Osteocyte (in vitro differentiated cells): ENCODE data around the gene GRIN3B. TPM values are rescaled to one million over a fixed set of nuclear protein-coding genes. Genes with fewer than 3 reads are reported as not detected.

Experiments used
- DNase-seq: peaks from one replicate; pipeline ENCODE4 v3.0.0; 2021; ENCODE audit warnings: mixed read lengths; ENCODE audit not compliant: unreplicated experiment; ENCODE audit errors: extremely low spot score
- H3K27ac Mint-ChIP-seq: one replicate; pipeline ENCODE4 v1.8.0; 2021; ENCODE audit warnings: mild to moderate bottlenecking, mixed read lengths; ENCODE audit not compliant: unreplicated experiment
- H3K27me3 Mint-ChIP-seq: one replicate; pipeline ENCODE4 v1.8.0; 2021; ENCODE audit warnings: mixed read lengths; ENCODE audit not compliant: unreplicated experiment
- H3K36me3 Mint-ChIP-seq: one replicate; pipeline ENCODE4 v1.8.0; 2021; ENCODE audit warnings: mixed read lengths; ENCODE audit not compliant: unreplicated experiment
- H3K4me1 Mint-ChIP-seq: one replicate; pipeline ENCODE4 v1.8.0; 2021; ENCODE audit warnings: mixed read lengths; ENCODE audit not compliant: unreplicated experiment
- H3K4me3 Mint-ChIP-seq: one replicate; pipeline ENCODE4 v1.8.0; 2021; ENCODE audit warnings: mild to moderate bottlenecking, moderate library complexity, mixed read lengths; ENCODE audit not compliant: unreplicated experiment
- H3K9me3 Mint-ChIP-seq: one replicate; pipeline ENCODE4 v1.8.0; 2021; ENCODE audit warnings: mixed read lengths; ENCODE audit not compliant: unreplicated experiment
- CTCF ChIP-seq: fragments of 200-600 bp; sonication (generic); IDR thresholded peaks from 2 replicates; pipeline ENCODE4 v1.5.0; 2021; ENCODE audit warnings: antibody characterized with exemption, mild to moderate bottlenecking, moderate library complexity
- total RNA-seq: library from RNA; stranded (reverse); gene quantifications from 2 replicates; pipeline ENCODE4 v1.2.1, GENCODE V29; 2021

Gene GRIN3B
- total RNA-seq, 1 donor from 2014 or later: 0.46 TPM

DNA sequence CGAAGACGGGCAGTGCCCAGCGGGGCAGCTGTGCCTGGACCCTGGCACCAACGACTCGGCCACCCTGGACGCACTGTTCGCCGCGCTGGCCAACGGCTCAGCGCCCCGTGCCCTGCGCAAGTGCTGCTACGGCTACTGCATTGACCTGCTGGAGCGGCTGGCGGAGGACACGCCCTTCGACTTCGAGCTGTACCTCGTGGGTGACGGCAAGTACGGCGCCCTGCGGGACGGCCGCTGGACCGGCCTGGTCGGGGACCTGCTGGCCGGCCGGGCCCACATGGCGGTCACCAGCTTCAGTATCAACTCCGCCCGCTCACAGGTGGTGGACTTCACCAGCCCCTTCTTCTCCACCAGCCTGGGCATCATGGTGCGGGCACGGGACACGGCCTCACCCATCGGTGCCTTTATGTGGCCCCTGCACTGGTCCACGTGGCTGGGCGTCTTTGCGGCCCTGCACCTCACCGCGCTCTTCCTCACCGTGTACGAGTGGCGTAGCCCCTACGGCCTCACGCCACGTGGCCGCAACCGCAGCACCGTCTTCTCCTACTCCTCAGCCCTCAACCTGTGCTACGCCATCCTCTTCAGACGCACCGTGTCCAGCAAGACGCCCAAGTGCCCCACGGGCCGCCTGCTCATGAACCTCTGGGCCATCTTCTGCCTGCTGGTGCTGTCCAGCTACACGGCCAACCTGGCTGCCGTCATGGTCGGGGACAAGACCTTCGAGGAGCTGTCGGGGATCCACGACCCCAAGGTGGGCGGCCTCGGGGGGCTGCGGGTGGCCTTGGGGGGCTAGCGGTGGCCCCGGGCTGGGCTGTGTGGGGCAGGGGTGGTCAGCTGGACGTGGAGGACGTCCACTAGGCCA lies 4.8 kb downstream of the GRIN3B start:
- no peak for DNase-seq
- TF ChIP-seq CTCF: no peak
- Mint-ChIP-seq H3K9me3 (no peaks in the 10 kb centered on the region), H3K4me3 (no peak overlapping the region), H3K36me3 (peaks cover 2% of the 10 kb centered on the region), H3K27ac (no peak overlapping the region), H3K4me1 (peaks cover 2% of the 10 kb centered on the region), H3K27me3 (peaks cover 8% of the 10 kb centered on the region)

- no peak for DNase-seq
- peaks cover 3% of the 10 kb centered on the region for H3K36me3 Mint-ChIP-seq
- no peak overlapping the region for H3K27ac Mint-ChIP-seq
- H3K9me3 Mint-ChIP-seq: no peaks in the 10 kb centered on the region
- no peaks in the 10 kb centered on the region for H3K4me1 Mint-ChIP-seq
- H3K4me3 Mint-ChIP-seq: no peak overlapping the region
- peaks cover 5% of the 10 kb centered on the region for H3K27me3 Mint-ChIP-seq
- no peak for TF ChIP-seq CTCF
Observed at GRCh38 chr19:1006711-1007398, 6.6 kb downstream of the GRIN3B start.

GRCh38 chr19:1007399-1008251 lies 7.4 kb downstream of the GRIN3B start:
- no peaks in the 10 kb centered on the region for H3K4me1 Mint-ChIP-seq
- TF ChIP-seq CTCF: no peak
- peaks cover 4% of the 10 kb centered on the region for H3K36me3 Mint-ChIP-seq
- H3K9me3 Mint-ChIP-seq: no peaks in the 10 kb centered on the region
- no peak overlapping the region for H3K4me3 Mint-ChIP-seq
- H3K27me3 Mint-ChIP-seq: peaks cover 1% of the 10 kb centered on the region
- no peak for DNase-seq
- H3K27ac Mint-ChIP-seq: no peak overlapping the region

DNA sequence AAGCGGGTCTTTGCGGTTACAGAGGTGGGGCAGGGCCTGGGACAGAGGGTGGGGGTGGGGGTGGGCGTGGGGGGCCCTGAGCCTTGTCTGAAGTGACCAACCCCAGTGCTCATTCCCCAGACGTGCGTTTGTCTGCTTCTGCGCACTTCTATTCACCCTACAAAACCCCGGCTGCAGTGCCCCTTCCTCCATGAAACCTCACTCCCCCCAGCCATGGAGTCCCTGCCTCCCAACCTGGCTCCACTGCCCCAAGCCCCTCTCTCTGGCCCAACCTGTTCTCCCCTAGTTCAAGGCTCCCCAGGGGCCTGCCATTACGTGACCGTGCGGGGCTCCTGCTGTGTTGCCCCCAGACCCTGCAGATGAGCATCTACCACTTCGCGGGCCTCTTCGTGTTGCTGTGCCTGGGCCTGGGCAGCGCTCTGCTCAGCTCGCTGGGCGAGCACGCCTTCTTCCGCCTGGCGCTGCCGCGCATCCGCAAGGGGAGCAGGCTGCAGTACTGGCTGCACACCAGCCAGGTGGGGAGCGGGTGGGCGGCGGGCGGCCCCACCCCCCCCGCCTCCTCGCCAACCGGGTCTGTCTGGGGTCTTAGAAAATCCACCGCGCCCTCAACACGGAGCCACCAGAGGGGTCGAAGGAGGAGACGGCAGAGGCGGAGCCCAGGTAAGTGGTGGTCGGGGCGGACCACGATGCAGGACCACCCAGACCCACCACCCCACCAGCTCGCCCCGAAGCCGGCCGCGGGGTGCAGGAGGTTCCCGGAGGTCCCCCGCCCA lies 8.2 kb downstream of the GRIN3B start:
- Mint-ChIP-seq H3K36me3 (peaks cover 4% of the 10 kb centered on the region), H3K9me3 (no peaks in the 10 kb centered on the region)
- no peak for TF ChIP-seq CTCF

More for the DNA sequence above, 8.2 kb downstream of the GRIN3B start:
- Mint-ChIP-seq H3K27me3 (no peaks in the 10 kb centered on the region), H3K4me1 (no peaks in the 10 kb centered on the region), H3K4me3 (no peak overlapping the region), H3K27ac (no peak overlapping the region)
- no peak for DNase-seq
